Spleen (tissue), 7 donors: Measurements from ENCODE around the gene PKP2.
"Not testable (repeated sequence)": the region's sequence is repeated elsewhere in the genome, so short reads cannot be mapped to it uniquely, and the experiment has no call there.

Source experiments
- CTCF ChIP-seq, 11 experiments: fragments of 200-600 bp in 7 of 11; fragments of 450-650 bp in 4 of 11; sonication (generic) in 4 of 11; IDR thresholded peaks in 8 of 11; conservative IDR thresholded peaks in 3 of 11; 1 replicate in 7 of 11; 2 replicates in 4 of 11; pipeline versions ENCODE4 v1.4.0 to v1.8.0; 2016 to 2021; ENCODE audit warnings: antibody characterized with exemption in 11 of 11, inconsistent platforms in 4 of 11, mild to moderate bottlenecking in 1 of 11
- POLR2A ChIP-seq, 3 donors: fragments of 450-650 bp; IDR thresholded peaks; one replicate each; pipeline ENCODE4 v1.5.1; 2017; ENCODE audit warnings: antibody characterized with exemption in 3 of 3, mild to moderate bottlenecking in 1 of 3
- donor health status: DM: no; HTN: no; CAD: no; lungs with moderate emphysema.
- donor health status: DM: no; HTN: no; CAD: no.
- donor health status: DM: no; HTN: no; CAD: no.

- not testable (repeated sequence) for TF ChIP-seq CTCF (IDR thresholded peaks at IDR 0.05 in 8 of 11, conservative IDR thresholded peaks at IDR 0.05 in 3 of 11); POLR2A (IDR thresholded peaks at IDR 0.05)
These were observed 34.9 kb downstream of the PKP2 start for GRCh38 chr12:32861658-32862057.
